ENCODE results near the gene GPSM1.

GRCh38 chr9:136387217-136387616 is 59.9 kb downstream of the GPSM1 start:
- TF ChIP-seq CTCF (IDR thresholded peaks at IDR 0.05; ENCODE audit: low read depth, low read length, missing input control) (no peak), FOXA1 (IDR thresholded peaks at IDR 0.05) (no peak), ATF3 (IDR thresholded peaks at IDR 0.05) (no peak)

Measured in liver (tissue), 3 donors.